OCI-LY1 (cell line): ENCODE data around the gene RGS9.

Experiments
- EZH2 ChIP-seq: fragments of 200-600 bp; sonication (generic), shearing (Covaris generic); IDR thresholded peaks from 2 replicates; pipeline ENCODE4 v1.8.0; 2017; ENCODE audit warnings: borderline replicate concordance, mixed run types, mild to moderate bottlenecking, antibody characterized with exemption, low read length, moderate library complexity, mixed read lengths
- TF ChIP-seq, protein P1 (sequence below): fragments of 200-600 bp; sonication (generic), shearing (Covaris generic); IDR thresholded peaks from 2 replicates; pipeline ENCODE4 v1.5.1; 2017; ENCODE audit warnings: mild to moderate bottlenecking, antibody characterized with exemption, low read length, moderate library complexity, mixed read lengths

DNA sequence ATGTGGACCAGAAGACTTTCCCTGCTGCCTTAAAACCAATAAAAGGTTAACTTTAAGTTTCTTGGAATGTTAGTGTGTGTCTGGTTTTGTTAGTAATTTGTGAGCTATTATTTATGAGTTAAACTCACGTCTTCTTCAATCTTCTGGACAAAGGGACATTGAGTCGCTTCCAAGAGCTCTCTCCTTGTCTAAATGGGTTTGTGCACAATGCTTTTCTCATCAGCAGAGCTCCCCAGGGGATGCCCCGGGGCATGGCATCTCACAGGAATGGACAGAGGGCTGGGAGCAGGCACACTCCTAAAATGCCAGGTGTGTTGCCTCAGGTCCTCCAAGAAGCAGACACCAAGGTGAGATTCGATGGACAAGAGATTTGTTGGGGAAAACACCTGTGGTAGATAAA, 90.5 kb downstream of the RGS9 start:
- TF ChIP-seq, protein P1, sequence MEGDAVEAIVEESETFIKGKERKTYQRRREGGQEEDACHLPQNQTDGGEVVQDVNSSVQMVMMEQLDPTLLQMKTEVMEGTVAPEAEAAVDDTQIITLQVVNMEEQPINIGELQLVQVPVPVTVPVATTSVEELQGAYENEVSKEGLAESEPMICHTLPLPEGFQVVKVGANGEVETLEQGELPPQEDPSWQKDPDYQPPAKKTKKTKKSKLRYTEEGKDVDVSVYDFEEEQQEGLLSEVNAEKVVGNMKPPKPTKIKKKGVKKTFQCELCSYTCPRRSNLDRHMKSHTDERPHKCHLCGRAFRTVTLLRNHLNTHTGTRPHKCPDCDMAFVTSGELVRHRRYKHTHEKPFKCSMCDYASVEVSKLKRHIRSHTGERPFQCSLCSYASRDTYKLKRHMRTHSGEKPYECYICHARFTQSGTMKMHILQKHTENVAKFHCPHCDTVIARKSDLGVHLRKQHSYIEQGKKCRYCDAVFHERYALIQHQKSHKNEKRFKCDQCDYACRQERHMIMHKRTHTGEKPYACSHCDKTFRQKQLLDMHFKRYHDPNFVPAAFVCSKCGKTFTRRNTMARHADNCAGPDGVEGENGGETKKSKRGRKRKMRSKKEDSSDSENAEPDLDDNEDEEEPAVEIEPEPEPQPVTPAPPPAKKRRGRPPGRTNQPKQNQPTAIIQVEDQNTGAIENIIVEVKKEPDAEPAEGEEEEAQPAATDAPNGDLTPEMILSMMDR = no peak
- no peak for TF ChIP-seq EZH2
